Ectodermal cell (in vitro differentiated cells): Measurements from ENCODE around the gene STRADA.

Experiments
- H3K27ac ChIP-seq: 2 replicates; pipeline ENCODE4 v1.7.0; 2013; ENCODE audit warnings: mild to moderate bottlenecking, low read depth, low read length; ENCODE audit not compliant: insufficient read depth, poor library complexity, severe bottlenecking
- H3K27me3 ChIP-seq: 2 replicates; pipeline ENCODE4 v1.7.0; 2013; ENCODE audit warnings: mild to moderate bottlenecking, low read length; ENCODE audit not compliant: insufficient read depth, control insufficient read depth, poor library complexity, severe bottlenecking
- H3K36me3 ChIP-seq: one replicate; pipeline ENCODE4 v1.7.0; 2013; ENCODE audit warnings: low read length; ENCODE audit not compliant: control insufficient read depth, insufficient read depth
- H3K4me1 ChIP-seq: one replicate; pipeline ENCODE4 v1.7.0; 2013; ENCODE audit warnings: low read length; ENCODE audit not compliant: control insufficient read depth, insufficient read depth
- H3K4me3 ChIP-seq: 2 replicates; pipeline ENCODE4 v1.7.0; 2013; ENCODE audit warnings: low read depth, low read length, control low read depth; ENCODE audit not compliant: insufficient read depth
- H3K9me3 ChIP-seq: 2 replicates; pipeline ENCODE4 v1.7.0; 2013; ENCODE audit warnings: mild to moderate bottlenecking, low read length, moderate library complexity; ENCODE audit not compliant: control insufficient read depth
- WGBS, 2 experiments: methylation state at CpG; one replicate each; pipeline ENCODE4 v1.1.7; 2013; ENCODE audit warnings: missing lambda C conversion rate in 2 of 2; 5-methylcytosine and 5-hydroxymethylcytosine counted together

The STRADA gene

GRCh38 chr17:63701868-63702720 is 39.5 kb downstream of the STRADA start:
- H3K36me3 ChIP-seq: peaks cover 3% of the 10 kb centered on the region

GRCh38 chr17:63701456-63701820 is 40.2 kb downstream of the STRADA start:
- Histone ChIP-seq H3K27ac (no peak overlapping the region), H3K9me3 (no peaks in the 10 kb centered on the region), H3K4me1 (peaks cover 15% of the 10 kb centered on the region), H3K27me3 (peaks cover 9% of the 10 kb centered on the region), H3K36me3 (no peaks in the 10 kb centered on the region), H3K4me3 (peak overlapping the region; percentile 53)
- 84 to 85% methylated on average over 10 of the region's 10 CpGs for WGBS, 2 experiments

More at GRCh38 chr17:63701868-63702720, 39.5 kb downstream of the STRADA start:
- H3K27ac ChIP-seq: no peak overlapping the region
- peaks cover 11% of the 10 kb centered on the region for H3K4me1 ChIP-seq
- H3K4me3 ChIP-seq: no peak overlapping the region
- peaks cover 9% of the 10 kb centered on the region for H3K27me3 ChIP-seq
- no peaks in the 10 kb centered on the region for H3K9me3 ChIP-seq
- 90 to 93% methylated on average over 18 to 19 of the region's 19 CpGs for WGBS, 2 experiments

- Histone ChIP-seq H3K4me3 (peak overlapping the region; percentile 53), H3K4me1 (peaks cover 15% of the 10 kb centered on the region), H3K27ac (peak overlapping the region; percentile 88), H3K27me3 (peaks cover 9% of the 10 kb centered on the region), H3K36me3 (no peaks in the 10 kb centered on the region), H3K9me3 (no peaks in the 10 kb centered on the region)
- 11% methylated on average over 88 of the region's 88 CpGs for WGBS, 2 experiments
Observed at GRCh38 chr17:63700528-63701455, 40.8 kb downstream of the STRADA start.

GRCh38 chr17:63699638-63700527 is 41.7 kb downstream of the STRADA start, which contains the start of gene LIMD2:
Gene LIMD2 (minus strand): TSS chr17:63700125. CDS start chr17:63699298, 827 bp downstream.
- peaks cover 15% of the 10 kb centered on the region for H3K4me1 ChIP-seq
- 0% methylated on average over 133 of the region's 133 CpGs for WGBS, 2 experiments
- H3K27ac ChIP-seq: peak within 1 kb of the TSS; percentile 88

GRCh38 chr17:63698886-63699637 is 42.5 kb downstream of the STRADA start:
- Histone ChIP-seq H3K4me1 (peaks cover 18% of the 10 kb centered on the region), H3K9me3 (no peaks in the 10 kb centered on the region), H3K4me3 (peak overlapping the region; percentile 53), H3K27me3 (peaks cover 9% of the 10 kb centered on the region), H3K36me3 (no peaks in the 10 kb centered on the region), H3K27ac (no peak overlapping the region)
- 4 to 5% methylated on average over 45 of the region's 45 CpGs for WGBS, 2 experiments

More at GRCh38 chr17:63699638-63700527, 41.7 kb downstream of the STRADA start, which contains the start of gene LIMD2:
- peaks cover 9% of the 10 kb centered on the region for H3K27me3 ChIP-seq
- H3K9me3 ChIP-seq: no peaks in the 10 kb centered on the region
- H3K4me3 ChIP-seq: peak within 1 kb of the TSS; percentile 53
- no peaks in the 10 kb centered on the region for H3K36me3 ChIP-seq

GRCh38 chr17:63698381-63698885 is 43.2 kb downstream of the STRADA start:
- peaks cover 4% of the 10 kb centered on the region for H3K36me3 ChIP-seq

GRCh38 chr17:63697341-63698286 is 44.0 kb downstream of the STRADA start:
- no peaks in the 10 kb centered on the region for H3K9me3 ChIP-seq
- 88 to 89% methylated on average over 22 of the region's 22 CpGs for WGBS, 2 experiments
- H3K36me3 ChIP-seq: peaks cover 5% of the 10 kb centered on the region
- H3K27me3 ChIP-seq: peaks cover 9% of the 10 kb centered on the region
- H3K4me3 ChIP-seq: no peak overlapping the region
- H3K27ac ChIP-seq: peak overlapping the region; percentile 45
- peaks cover 14% of the 10 kb centered on the region for H3K4me1 ChIP-seq

More at GRCh38 chr17:63698381-63698885, 43.2 kb downstream of the STRADA start:
- H3K27ac ChIP-seq: no peak overlapping the region
- H3K9me3 ChIP-seq: no peaks in the 10 kb centered on the region
- H3K4me1 ChIP-seq: peaks cover 18% of the 10 kb centered on the region
- peaks cover 9% of the 10 kb centered on the region for H3K27me3 ChIP-seq
- 66 to 67% methylated on average over 24 of the region's 24 CpGs for WGBS, 2 experiments
- H3K4me3 ChIP-seq: peak overlapping the region; percentile 53

- H3K4me1 ChIP-seq: peaks cover 14% of the 10 kb centered on the region
- peaks cover 8% of the 10 kb centered on the region for H3K27me3 ChIP-seq
- H3K36me3 ChIP-seq: peaks cover 5% of the 10 kb centered on the region
- no peak overlapping the region for H3K27ac ChIP-seq
- WGBS, 2 experiments: 82 to 86% methylated on average over 9 of the region's 9 CpGs
- no peak overlapping the region for H3K4me3 ChIP-seq
- H3K9me3 ChIP-seq: no peaks in the 10 kb centered on the region
Observed at GRCh38 chr17:63696381-63696961, 45.1 kb downstream of the STRADA start.
